Sigmoid colon (tissue), 4 donors: Measurements from ENCODE around the gene PPP6C.

Source experiments
- CTCF ChIP-seq, 4 experiments: fragments of 450-650 bp in 3 of 4; fragments of 200-600 bp in 1 of 4; IDR thresholded peaks; one replicate each; pipeline ENCODE4 v1.5.1; 2016 to 2019; ENCODE audit warnings: antibody characterized with exemption in 4 of 4, mild to moderate bottlenecking in 3 of 4, moderate library complexity in 2 of 4
- EP300 ChIP-seq, 4 donors: sonication (generic); formaldehyde crosslinking; IDR thresholded peaks; one replicate each; pipeline ENCODE4 v1.6.1; 2017; ENCODE audit warnings: antibody characterized with exemption in 4 of 4
- POLR2A ChIP-seq, 2 donors: fragments of 450-650 bp; IDR thresholded peaks; one replicate each; pipeline ENCODE4 v1.6.1; 2016; ENCODE audit warnings: antibody characterized with exemption in 2 of 2, mild to moderate bottlenecking in 2 of 2, moderate library complexity in 2 of 2
- POLR2AphosphoS5 ChIP-seq, 4 donors: sonication (generic); formaldehyde crosslinking; IDR thresholded peaks; one replicate each; pipeline ENCODE4 v1.6.1; 2017; ENCODE audit warnings: antibody characterized with exemption in 4 of 4

- no peak for TF ChIP-seq CTCF (IDR thresholded peaks at IDR 0.05)
- TF ChIP-seq EP300 (IDR thresholded peaks at IDR 0.05) = peak in 1 of 4 donors; percentile 36
- TF ChIP-seq POLR2A (IDR thresholded peaks at IDR 0.05) = peak; percentile 83 to 85
- peak; percentile 87 to 97 (median 94) for TF ChIP-seq POLR2AphosphoS5 (IDR thresholded peaks at IDR 0.05)
These were observed 10.8 kb upstream of the PPP6C start, which contains the start of gene RABEPK for GRCh38 chr9:125200216-125201047.
